HEK293 (cell line): ENCODE results near the gene STAG3.
"Not testable (repeated sequence)": the region's sequence is repeated elsewhere in the genome, so short reads cannot be mapped to it uniquely, and the experiment has no call there.

ENCODE experiments used
- RBAK ChIP-seq: fragments of 450-650 bp; formaldehyde crosslinking; IDR thresholded peaks from 2 replicates; pipeline ENCODE4 v1.5.1; 2016; ENCODE audit warnings: missing biosample characterization, missing genetic modification characterization
- ZNF561 ChIP-seq: fragments of 450-650 bp; IDR thresholded peaks from 2 replicates; pipeline ENCODE4 v1.5.1; 2018; ENCODE audit warnings: missing biosample characterization, missing genetic modification characterization, borderline replicate concordance
- ZNF677 ChIP-seq: fragments of 450-650 bp; IDR thresholded peaks from 2 replicates; pipeline ENCODE4 v1.5.0; 2018; ENCODE audit warnings: missing biosample characterization, mild to moderate bottlenecking, missing genetic modification characterization, moderate library complexity
- TF ChIP-seq, protein P1 (sequence below): fragments of 450-650 bp; formaldehyde crosslinking; IDR thresholded peaks from 2 replicates; pipeline ENCODE4 v1.5.1; 2016; ENCODE audit warnings: missing biosample characterization, missing genetic modification characterization
- TF ChIP-seq, protein P2 (sequence below): fragments of 450-650 bp; formaldehyde crosslinking; IDR thresholded peaks from 2 replicates; pipeline ENCODE4 v1.5.1; 2016; ENCODE audit warnings: missing biosample characterization, missing genetic modification characterization

DNA sequence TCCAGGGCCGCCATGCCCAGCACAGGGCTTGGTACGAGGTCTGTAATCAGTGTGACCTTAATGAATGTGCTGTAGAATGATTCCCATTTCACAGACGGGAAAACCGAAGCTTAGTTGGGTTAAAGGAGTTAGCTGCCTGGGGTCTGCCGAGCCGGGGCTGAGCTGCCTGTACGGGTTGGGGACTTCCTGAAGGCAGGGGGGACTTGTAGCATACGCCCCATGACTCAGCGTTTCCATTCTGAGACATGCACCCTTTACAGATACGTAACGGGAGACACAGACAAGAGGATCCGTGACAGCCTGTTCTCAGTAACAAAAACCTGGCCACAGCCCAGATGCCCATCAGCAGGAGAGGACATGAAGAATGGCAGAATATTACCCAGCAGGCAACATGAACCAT, 65.7 kb downstream of the STAG3 start:
- TF ChIP-seq, protein P1, sequence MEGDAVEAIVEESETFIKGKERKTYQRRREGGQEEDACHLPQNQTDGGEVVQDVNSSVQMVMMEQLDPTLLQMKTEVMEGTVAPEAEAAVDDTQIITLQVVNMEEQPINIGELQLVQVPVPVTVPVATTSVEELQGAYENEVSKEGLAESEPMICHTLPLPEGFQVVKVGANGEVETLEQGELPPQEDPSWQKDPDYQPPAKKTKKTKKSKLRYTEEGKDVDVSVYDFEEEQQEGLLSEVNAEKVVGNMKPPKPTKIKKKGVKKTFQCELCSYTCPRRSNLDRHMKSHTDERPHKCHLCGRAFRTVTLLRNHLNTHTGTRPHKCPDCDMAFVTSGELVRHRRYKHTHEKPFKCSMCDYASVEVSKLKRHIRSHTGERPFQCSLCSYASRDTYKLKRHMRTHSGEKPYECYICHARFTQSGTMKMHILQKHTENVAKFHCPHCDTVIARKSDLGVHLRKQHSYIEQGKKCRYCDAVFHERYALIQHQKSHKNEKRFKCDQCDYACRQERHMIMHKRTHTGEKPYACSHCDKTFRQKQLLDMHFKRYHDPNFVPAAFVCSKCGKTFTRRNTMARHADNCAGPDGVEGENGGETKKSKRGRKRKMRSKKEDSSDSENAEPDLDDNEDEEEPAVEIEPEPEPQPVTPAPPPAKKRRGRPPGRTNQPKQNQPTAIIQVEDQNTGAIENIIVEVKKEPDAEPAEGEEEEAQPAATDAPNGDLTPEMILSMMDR, result not testable (repeated sequence)
- TF ChIP-seq RBAK (tag by site-specific recombination); ZNF561; ZNF677 (tag by site-specific recombination): not testable (repeated sequence)
- TF ChIP-seq, protein P2, sequence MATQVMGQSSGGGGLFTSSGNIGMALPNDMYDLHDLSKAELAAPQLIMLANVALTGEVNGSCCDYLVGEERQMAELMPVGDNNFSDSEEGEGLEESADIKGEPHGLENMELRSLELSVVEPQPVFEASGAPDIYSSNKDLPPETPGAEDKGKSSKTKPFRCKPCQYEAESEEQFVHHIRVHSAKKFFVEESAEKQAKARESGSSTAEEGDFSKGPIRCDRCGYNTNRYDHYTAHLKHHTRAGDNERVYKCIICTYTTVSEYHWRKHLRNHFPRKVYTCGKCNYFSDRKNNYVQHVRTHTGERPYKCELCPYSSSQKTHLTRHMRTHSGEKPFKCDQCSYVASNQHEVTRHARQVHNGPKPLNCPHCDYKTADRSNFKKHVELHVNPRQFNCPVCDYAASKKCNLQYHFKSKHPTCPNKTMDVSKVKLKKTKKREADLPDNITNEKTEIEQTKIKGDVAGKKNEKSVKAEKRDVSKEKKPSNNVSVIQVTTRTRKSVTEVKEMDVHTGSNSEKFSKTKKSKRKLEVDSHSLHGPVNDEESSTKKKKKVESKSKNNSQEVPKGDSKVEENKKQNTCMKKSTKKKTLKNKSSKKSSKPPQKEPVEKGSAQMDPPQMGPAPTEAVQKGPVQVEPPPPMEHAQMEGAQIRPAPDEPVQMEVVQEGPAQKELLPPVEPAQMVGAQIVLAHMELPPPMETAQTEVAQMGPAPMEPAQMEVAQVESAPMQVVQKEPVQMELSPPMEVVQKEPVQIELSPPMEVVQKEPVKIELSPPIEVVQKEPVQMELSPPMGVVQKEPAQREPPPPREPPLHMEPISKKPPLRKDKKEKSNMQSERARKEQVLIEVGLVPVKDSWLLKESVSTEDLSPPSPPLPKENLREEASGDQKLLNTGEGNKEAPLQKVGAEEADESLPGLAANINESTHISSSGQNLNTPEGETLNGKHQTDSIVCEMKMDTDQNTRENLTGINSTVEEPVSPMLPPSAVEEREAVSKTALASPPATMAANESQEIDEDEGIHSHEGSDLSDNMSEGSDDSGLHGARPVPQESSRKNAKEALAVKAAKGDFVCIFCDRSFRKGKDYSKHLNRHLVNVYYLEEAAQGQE (tag by site-specific recombination), result not testable (repeated sequence)
